Measurements from ENCODE around the gene GJB6.

DNA sequence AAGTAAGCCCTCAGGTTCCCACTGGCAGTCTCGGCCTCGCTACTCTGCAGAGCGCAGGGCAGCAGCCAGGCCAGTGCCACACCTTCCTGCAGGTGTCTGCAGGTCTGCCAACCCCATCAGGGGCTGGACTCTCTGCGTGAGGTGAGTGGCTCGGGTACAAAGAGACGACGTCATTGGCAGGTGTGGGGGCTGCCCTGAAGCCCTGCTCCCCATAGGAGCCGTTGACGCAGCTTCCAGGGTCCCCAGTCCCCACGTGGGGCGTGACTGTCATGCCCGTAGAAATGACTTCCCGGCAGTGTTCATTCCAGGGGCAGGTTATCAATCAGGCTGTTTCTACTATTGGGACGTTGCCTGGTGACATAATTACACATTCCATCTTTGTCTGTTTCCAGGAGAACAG lies 15.3 kb upstream of the GJB6 start:
- no peak for TF ChIP-seq ZNF121 (CRISPR knock-in tag; IDR thresholded peaks at IDR 0.05)
- TF ChIP-seq, protein P1, sequence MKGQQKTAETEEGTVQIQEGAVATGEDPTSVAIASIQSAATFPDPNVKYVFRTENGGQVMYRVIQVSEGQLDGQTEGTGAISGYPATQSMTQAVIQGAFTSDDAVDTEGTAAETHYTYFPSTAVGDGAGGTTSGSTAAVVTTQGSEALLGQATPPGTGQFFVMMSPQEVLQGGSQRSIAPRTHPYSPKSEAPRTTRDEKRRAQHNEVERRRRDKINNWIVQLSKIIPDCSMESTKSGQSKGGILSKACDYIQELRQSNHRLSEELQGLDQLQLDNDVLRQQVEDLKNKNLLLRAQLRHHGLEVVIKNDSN (CRISPR knock-in tag; IDR thresholded peaks at IDR 0.05): no peak
- no peak for TF ChIP-seq TCF7 (CRISPR knock-in tag; IDR thresholded peaks at IDR 0.05; ENCODE audit: low read depth)
- TF ChIP-seq ZNF138 (CRISPR knock-in tag; conservative IDR thresholded peaks at IDR 0.05): no peak
- TF ChIP-seq EMX1 (CRISPR knock-in tag; IDR thresholded peaks at IDR 0.05): no peak
- no peak for TF ChIP-seq HMGA2 (CRISPR knock-in tag; IDR thresholded peaks at IDR 0.05)
- TF ChIP-seq, protein P2, sequence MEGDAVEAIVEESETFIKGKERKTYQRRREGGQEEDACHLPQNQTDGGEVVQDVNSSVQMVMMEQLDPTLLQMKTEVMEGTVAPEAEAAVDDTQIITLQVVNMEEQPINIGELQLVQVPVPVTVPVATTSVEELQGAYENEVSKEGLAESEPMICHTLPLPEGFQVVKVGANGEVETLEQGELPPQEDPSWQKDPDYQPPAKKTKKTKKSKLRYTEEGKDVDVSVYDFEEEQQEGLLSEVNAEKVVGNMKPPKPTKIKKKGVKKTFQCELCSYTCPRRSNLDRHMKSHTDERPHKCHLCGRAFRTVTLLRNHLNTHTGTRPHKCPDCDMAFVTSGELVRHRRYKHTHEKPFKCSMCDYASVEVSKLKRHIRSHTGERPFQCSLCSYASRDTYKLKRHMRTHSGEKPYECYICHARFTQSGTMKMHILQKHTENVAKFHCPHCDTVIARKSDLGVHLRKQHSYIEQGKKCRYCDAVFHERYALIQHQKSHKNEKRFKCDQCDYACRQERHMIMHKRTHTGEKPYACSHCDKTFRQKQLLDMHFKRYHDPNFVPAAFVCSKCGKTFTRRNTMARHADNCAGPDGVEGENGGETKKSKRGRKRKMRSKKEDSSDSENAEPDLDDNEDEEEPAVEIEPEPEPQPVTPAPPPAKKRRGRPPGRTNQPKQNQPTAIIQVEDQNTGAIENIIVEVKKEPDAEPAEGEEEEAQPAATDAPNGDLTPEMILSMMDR (IDR thresholded peaks at IDR 0.05): no peak
- no peak for TF ChIP-seq JUN (CRISPR knock-in tag; IDR thresholded peaks at IDR 0.05)
- TF ChIP-seq, protein P3, sequence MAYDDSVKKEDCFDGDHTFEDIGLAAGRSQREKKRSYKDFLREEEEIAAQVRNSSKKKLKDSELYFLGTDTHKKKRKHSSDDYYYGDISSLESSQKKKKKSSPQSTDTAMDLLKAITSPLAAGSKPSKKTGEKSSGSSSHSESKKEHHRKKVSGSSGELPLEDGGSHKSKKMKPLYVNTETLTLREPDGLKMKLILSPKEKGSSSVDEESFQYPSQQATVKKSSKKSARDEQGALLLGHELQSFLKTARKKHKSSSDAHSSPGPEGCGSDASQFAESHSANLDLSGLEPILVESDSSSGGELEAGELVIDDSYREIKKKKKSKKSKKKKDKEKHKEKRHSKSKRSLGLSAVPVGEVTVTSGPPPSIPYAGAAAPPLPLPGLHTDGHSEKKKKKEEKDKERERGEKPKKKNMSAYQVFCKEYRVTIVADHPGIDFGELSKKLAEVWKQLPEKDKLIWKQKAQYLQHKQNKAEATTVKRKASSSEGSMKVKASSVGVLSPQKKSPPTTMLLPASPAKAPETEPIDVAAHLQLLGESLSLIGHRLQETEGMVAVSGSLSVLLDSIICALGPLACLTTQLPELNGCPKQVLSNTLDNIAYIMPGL (CRISPR knock-in tag; IDR thresholded peaks at IDR 0.05): no peak
- TF ChIP-seq, protein P4, sequence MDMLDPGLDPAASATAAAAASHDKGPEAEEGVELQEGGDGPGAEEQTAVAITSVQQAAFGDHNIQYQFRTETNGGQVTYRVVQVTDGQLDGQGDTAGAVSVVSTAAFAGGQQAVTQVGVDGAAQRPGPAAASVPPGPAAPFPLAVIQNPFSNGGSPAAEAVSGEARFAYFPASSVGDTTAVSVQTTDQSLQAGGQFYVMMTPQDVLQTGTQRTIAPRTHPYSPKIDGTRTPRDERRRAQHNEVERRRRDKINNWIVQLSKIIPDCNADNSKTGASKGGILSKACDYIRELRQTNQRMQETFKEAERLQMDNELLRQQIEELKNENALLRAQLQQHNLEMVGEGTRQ (CRISPR knock-in tag; IDR thresholded peaks at IDR 0.05): no peak

All from WTC11 (cell line).